GM10847 (cell line): ENCODE data around the gene CHCHD4.

ENCODE experiments used
- POLR2A ChIP-seq: IDR thresholded peaks from 2 replicates; pipeline ENCODE4 v1.6.1; 2011; ENCODE audit not compliant: insufficient read length; ENCODE audit errors: extremely low read depth

CHCHD4 gene

DNA sequence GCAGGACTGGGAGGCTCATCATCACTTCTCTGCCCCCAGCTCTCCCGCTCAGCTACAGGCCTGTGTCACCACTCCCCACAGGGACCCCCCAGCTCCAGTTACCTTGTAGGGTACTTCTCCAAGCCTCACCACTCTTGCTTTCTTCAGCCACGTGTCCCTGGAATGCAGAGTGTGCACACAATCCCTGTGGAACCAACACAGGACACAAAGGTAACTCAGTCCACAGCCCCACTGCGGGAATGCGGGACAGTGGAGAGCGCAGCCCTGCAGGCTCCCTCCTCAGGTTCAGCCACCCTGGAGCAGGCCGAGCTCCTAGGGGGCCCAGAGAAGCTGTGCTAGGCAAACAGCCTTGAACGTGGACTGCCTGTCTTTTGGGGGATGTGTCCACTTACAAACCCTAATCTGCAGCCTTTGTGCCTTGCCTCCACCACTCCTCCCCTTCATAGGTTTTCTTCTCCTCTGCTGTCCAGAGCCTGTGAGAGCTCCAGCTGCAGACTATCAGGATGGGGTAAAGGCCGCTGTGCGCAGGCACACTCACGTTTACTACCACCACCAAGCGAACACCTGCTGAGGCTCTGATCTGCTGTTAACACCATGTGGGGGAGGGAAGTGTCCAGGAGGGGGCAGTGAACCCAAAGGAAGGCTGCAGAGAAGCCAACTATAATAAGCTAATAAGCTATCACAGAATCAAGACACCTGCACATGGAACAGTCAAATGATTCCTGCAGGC, 27.7 kb upstream of the CHCHD4 start:
- TF ChIP-seq POLR2A, result no peak

- TF ChIP-seq POLR2A, result no peak
These were observed 26.9 kb upstream of the CHCHD4 start for GRCh38 chr3:14151471-14152083.

- no peak for TF ChIP-seq POLR2A
These were observed 26.0 kb upstream of the CHCHD4 start for GRCh38 chr3:14150491-14151230.

DNA sequence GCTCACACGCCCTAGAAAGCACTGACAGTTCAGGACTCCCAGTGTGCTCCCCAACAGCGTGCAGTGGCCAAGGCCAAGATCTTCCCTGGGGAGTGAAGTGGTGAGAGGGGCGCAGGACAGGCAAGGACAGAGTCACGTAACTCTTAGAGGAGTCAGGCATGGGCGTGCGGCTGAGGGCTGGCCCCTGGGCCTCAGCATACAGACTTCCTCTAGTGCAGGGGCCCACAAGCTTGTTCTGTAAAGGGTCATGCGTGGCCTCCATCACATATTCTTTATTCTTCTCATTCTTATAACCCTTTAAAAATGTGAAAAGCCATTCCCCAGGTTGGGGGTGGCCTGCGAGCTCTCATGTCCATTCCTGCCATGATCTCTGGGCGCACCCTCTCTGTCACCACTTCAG, 25.4 kb upstream of the CHCHD4 start:
- no peak for TF ChIP-seq POLR2A

GRCh38 chr3:14148041-14148985, 23.6 kb upstream of the CHCHD4 start:
- no peak for TF ChIP-seq POLR2A

DNA sequence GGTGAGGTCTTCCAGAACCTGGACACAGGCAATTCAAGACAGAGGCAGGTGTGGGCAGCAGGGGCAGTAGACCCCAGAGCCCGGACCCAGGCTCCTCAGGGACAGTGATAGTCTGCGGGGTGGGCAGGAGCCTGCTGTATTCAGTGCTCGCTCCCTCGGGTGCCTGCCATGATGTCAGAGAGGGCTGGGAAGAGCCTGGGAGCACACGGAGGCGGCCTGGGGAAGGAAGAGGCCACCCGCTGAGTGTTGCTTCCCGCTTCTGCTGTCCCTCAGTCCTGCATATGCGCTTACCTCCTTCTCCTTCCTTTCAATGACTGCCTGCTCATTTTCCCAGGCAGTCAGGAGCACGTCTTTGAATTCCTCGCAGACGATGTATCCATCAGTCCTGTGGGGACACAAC, 22.9 kb upstream of the CHCHD4 start:
- no peak for TF ChIP-seq POLR2A

GRCh38 chr3:14147066-14147435, 22.4 kb upstream of the CHCHD4 start:
- TF ChIP-seq POLR2A, result no peak

GRCh38 chr3:14146381-14147065, 21.9 kb upstream of the CHCHD4 start:
- no peak for TF ChIP-seq POLR2A

- no peak for TF ChIP-seq POLR2A
These were observed 21.2 kb upstream of the CHCHD4 start for GRCh38 chr3:14145670-14146380.

DNA sequence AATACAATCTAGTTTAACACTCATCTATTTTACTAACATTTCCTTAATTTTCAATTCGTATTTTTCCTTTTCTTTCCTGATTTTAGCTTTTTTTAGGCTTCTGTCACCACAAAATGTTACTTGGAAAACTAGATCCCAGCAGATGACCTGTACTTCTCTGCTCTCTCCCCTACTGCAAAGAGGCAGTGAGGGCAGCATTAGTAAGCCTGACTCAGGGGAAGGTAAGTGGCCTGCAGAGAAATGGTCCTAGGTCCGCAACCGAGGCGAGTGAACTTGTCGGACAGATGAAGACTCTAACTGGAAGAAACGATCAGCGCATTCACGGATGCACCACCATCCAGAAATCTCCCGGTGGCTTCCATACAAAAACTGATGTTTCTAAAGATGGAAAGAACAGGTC, 20.6 kb upstream of the CHCHD4 start:
- no peak for TF ChIP-seq POLR2A

GRCh38 chr3:14144423-14145075, 19.9 kb upstream of the CHCHD4 start:
- TF ChIP-seq POLR2A, result no peak

GRCh38 chr3:14143271-14144225, 18.9 kb upstream of the CHCHD4 start:
- no peak for TF ChIP-seq POLR2A
